Neural cell (in vitro differentiated cells): ENCODE data around the gene PEAK1.

ENCODE experiments used
- EP300 ChIP-seq: fragments of 450-650 bp; conservative IDR thresholded peaks from 2 replicates; pipeline ENCODE4 v1.6.1; 2014; ENCODE audit warnings: antibody characterized with exemption, mild to moderate bottlenecking, moderate library complexity; ENCODE audit not compliant: poor library complexity, severe bottlenecking
- EZH2 ChIP-seq: fragments of 200-600, 300-800 bp; shearing (Covaris generic), sonication (generic); IDR thresholded peaks from 2 replicates; pipeline ENCODE4 v1.6.1; 2014; ENCODE audit warnings: antibody characterized with exemption, low read length, borderline replicate concordance, mild to moderate bottlenecking; ENCODE audit not compliant: insufficient read depth, poor library complexity, severe bottlenecking
- MXI1 ChIP-seq: fragments of 450-650 bp; conservative IDR thresholded peaks from 2 replicates; pipeline ENCODE4 v1.6.1; 2014; ENCODE audit warnings: antibody characterized with exemption, mild to moderate bottlenecking; ENCODE audit not compliant: poor library complexity, severe bottlenecking
- POLR2AphosphoS5 ChIP-seq: IDR thresholded peaks from 2 replicates; pipeline ENCODE4 v1.6.1; 2012
- RAD21 ChIP-seq: fragments of 450-650 bp; conservative IDR thresholded peaks from 2 replicates; pipeline ENCODE4 v1.6.1; 2014; ENCODE audit warnings: antibody characterized with exemption, mild to moderate bottlenecking, moderate library complexity
- SMC3 ChIP-seq: fragments of 450-650 bp; conservative IDR thresholded peaks from 2 replicates; pipeline ENCODE4 v1.6.1; 2014; ENCODE audit warnings: antibody characterized with exemption, mild to moderate bottlenecking, moderate library complexity; ENCODE audit not compliant: poor library complexity
- TAF1 ChIP-seq: IDR thresholded peaks from 2 replicates; pipeline ENCODE4 v1.6.1; 2012; ENCODE audit warnings: low read depth
- TF ChIP-seq, protein P1 (sequence below): fragments of 450-650 bp; IDR thresholded peaks from 2 replicates; pipeline ENCODE4 v1.5.1; 2014; ENCODE audit warnings: antibody characterized with exemption, mild to moderate bottlenecking, moderate library complexity; ENCODE audit not compliant: poor library complexity, severe bottlenecking
- TF ChIP-seq, protein P2 (sequence below): IDR thresholded peaks from 2 replicates; pipeline ENCODE4 v1.6.1; 2012; ENCODE audit warnings: borderline replicate concordance

DNA sequence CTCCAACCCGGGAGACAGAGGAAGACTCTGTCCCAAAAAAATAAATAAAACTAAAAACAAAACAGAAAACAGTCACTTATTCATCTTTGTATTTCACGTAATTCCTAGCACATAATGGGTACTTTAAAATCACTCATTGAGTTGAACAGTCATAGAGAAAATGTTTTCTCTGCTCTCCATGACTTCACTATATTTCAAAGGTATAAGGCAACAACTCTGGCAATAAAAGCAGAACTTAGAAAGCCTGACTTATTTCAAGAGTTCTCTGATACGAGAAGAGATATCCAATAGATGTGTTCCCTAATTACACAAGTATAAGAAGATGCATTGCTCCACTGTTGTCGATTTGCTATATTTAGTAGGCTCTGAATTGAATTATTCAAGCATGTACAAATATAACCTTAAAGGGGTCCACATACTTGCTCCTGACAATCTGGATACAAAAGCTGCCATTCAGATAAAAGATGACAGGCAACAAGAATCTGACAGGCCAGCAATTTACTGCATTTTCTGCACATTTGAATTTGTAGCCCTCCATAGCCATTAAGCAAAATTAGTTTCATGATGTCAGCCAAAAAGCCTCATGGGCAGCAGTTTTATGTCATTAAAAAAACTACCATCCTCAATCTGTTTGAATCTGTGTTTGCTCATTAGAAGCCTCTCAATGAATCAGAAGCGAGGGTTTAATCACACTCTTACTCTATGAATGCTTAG, 47.9 kb downstream of the PEAK1 start:
- TF ChIP-seq TAF1 (no peak), EZH2 (no peak), POLR2AphosphoS5 (peak; percentile 15), RAD21 (no peak), EP300 (peak; percentile 82), SMC3 (no peak), MXI1 (no peak)
- TF ChIP-seq, protein P1, sequence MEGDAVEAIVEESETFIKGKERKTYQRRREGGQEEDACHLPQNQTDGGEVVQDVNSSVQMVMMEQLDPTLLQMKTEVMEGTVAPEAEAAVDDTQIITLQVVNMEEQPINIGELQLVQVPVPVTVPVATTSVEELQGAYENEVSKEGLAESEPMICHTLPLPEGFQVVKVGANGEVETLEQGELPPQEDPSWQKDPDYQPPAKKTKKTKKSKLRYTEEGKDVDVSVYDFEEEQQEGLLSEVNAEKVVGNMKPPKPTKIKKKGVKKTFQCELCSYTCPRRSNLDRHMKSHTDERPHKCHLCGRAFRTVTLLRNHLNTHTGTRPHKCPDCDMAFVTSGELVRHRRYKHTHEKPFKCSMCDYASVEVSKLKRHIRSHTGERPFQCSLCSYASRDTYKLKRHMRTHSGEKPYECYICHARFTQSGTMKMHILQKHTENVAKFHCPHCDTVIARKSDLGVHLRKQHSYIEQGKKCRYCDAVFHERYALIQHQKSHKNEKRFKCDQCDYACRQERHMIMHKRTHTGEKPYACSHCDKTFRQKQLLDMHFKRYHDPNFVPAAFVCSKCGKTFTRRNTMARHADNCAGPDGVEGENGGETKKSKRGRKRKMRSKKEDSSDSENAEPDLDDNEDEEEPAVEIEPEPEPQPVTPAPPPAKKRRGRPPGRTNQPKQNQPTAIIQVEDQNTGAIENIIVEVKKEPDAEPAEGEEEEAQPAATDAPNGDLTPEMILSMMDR = no peak
- TF ChIP-seq, protein P2, sequence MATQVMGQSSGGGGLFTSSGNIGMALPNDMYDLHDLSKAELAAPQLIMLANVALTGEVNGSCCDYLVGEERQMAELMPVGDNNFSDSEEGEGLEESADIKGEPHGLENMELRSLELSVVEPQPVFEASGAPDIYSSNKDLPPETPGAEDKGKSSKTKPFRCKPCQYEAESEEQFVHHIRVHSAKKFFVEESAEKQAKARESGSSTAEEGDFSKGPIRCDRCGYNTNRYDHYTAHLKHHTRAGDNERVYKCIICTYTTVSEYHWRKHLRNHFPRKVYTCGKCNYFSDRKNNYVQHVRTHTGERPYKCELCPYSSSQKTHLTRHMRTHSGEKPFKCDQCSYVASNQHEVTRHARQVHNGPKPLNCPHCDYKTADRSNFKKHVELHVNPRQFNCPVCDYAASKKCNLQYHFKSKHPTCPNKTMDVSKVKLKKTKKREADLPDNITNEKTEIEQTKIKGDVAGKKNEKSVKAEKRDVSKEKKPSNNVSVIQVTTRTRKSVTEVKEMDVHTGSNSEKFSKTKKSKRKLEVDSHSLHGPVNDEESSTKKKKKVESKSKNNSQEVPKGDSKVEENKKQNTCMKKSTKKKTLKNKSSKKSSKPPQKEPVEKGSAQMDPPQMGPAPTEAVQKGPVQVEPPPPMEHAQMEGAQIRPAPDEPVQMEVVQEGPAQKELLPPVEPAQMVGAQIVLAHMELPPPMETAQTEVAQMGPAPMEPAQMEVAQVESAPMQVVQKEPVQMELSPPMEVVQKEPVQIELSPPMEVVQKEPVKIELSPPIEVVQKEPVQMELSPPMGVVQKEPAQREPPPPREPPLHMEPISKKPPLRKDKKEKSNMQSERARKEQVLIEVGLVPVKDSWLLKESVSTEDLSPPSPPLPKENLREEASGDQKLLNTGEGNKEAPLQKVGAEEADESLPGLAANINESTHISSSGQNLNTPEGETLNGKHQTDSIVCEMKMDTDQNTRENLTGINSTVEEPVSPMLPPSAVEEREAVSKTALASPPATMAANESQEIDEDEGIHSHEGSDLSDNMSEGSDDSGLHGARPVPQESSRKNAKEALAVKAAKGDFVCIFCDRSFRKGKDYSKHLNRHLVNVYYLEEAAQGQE = no peak
